Stimulated activated CD4-positive, alpha-beta T cell treated with anti-CD3 and anti-CD28 coated beads, TNF-alpha, amount 100 ng/mL, for 1 hour (primary cell): ENCODE results near the gene SIRT1.
A peak's percentile ranks its signal among the peaks of the same experiment; 100 is the strongest.
"Not testable (repeated sequence)": the region's sequence is repeated elsewhere in the genome, so short reads cannot be mapped to it uniquely, and the experiment has no call there.

Source experiments
- DNase-seq, 3 donors: peaks; one replicate each; pipeline ENCODE4 v3.0.0-alpha.2; 2020; ENCODE audit warnings: low read depth in 3 of 3, low spot score in 1 of 3

Gene SIRT1

GRCh38 chr10:67884313-67884841, at the start of gene SIRT1:
Gene SIRT1 (plus strand): TSS chr10:67884656. CDS start chr10:67884722, 66 bp downstream.
- DNase-seq, result peak; percentile 82 to 93 (median 93)

- DNase-seq, result not testable (repeated sequence)
These were observed 48.7 kb upstream of the SIRT1 start for GRCh38 chr10:67835541-67836394.

- DNase-seq, result no peak
These were observed 48.0 kb upstream of the SIRT1 start for GRCh38 chr10:67836488-67836887.

DNA sequence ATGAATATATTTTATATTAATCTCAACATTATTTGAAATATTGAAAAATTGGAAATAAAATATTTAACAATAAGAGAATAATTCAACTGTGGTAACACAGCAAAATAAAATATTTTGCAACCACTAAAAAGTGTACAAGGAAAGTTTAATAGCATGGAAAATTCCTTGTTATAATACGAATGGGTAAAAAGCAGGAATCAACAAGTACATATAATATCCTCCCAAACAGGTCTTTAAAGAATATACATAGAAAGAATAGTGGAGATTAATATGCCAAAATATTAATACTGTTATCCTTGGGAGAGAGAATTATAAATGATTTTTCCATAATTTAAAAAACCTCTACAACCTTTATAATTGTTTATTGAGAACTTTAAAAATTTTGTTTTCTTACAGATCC, 47.5 kb upstream of the SIRT1 start:
- DNase-seq, result no peak

- no peak for DNase-seq
These were observed 46.7 kb upstream of the SIRT1 start, which contains the start of gene DNAJC12 for GRCh38 chr10:67837541-67838314. Gene DNAJC12 (minus strand): TSS chr10:67838188. CDS start chr10:67838011, 177 bp downstream.

DNA sequence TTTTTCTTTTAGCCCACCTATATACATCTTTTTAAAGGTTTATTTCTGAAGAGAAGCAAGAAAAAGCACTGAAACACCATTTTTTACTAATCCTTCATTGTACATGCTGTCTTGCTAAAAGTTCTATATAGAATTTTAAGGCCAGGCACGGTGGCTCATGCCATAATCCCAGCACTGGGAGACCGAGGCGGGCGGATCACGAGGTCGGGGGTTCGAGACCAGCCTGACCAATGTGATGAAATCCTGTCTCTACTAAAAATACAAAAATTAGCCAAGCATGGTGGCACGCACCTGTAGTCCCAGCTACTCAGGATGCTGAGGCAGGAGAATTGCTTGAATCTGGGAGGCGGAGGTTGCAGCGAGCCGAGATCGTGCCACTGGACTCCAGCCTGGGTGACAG, 44.9 kb upstream of the SIRT1 start:
- DNase-seq, result not testable (repeated sequence)

GRCh38 chr10:67839951-67840350, 44.5 kb upstream of the SIRT1 start:
- no peak for DNase-seq

GRCh38 chr10:67841737-67842136, 42.7 kb upstream of the SIRT1 start:
- no peak for DNase-seq

GRCh38 chr10:67843284-67843683, 41.2 kb upstream of the SIRT1 start:
- no peak for DNase-seq

DNA sequence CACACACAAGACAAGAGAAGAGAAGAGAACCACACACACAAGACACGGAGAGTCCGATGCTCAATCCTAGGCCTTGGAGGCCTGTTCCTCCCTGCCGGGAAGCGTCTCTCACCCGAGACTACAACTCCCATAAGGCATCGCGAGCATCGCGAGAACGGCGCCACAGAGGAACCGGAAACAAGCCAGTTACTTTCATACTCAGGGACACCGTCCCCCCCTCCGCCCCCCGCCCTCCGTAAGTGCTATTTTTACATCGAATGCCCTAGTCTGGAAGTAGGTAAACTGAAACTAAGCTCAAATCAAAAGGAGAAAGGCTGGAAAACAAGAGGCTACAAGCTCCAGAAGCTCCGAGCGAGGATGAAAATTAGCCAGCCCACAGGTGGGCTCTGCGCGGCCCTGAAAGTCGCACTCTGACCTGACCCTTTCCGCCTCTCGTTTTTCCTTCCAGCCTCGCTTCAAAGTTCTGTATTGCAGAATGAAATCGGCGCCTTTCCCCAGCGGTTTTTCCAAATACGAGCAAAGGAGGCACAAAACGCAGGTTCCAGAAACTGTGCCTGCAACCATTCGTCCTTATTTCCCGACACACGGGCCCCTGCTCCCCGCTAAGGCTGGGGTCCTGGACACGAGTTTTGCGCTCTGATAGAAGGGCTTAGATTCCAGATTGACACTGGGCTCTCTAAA, 35.0 kb upstream of the SIRT1 start:
- DNase-seq, result peak; percentile 81 to 90 (median 82)

DNA sequence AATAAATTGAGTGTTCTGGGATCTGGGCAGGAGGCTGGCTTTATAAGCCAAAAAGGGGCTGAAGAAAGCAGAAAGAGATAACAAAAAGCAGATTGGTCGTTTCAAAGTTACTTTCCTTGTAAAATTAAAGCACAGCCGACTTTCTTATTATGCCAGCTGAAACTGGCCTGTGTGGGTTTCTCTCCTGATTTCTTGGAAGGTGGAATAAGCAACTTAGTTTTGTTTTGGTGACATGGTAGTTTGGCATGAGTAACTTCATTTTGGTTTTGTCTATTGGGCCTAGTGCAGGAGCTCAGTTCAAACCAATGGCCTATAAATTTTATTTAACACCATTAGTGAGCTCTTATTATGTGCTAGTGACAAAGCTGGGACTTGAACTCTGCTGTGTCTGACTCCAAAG, 33.3 kb upstream of the SIRT1 start:
- DNase-seq, result no peak

DNA sequence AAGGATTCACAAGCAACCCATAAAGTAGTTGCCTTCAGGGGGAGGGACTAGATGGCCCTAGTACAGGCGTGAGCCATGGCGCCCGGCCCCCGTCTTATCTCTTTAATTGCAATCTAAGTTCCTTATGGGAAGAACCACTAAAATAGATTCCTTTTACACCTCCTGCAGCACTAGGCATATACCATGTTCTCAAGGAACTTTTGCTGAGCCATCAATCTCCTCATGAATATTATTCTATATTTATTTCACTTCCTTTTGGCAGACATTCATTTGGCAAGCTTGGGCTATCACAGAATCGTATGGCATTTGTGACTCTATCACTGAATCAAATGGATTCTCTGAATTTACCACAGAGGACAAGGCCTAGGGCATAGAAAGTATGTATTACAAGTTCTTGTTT, 31.7 kb upstream of the SIRT1 start:
- DNase-seq, result no peak

GRCh38 chr10:67853512-67853911, 30.9 kb upstream of the SIRT1 start:
- DNase-seq, result no peak

DNA sequence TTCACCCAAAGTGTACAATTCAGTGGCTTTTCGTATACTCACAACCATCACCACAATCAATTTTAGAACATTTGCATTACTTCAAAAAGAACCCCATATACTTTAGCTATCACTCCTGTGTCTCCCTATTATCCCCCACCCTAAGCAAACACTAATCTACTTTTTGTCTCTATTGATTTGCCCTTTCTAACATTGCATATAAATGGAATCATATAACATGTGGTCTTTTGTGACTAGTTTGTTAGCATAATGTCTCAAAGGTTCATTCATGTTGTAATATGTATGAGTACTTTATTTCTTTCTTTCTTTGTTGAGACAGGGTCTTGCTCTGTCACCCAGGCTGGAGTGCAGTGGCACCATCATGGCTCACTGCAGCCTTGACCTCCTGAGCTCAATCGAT, 25.5 kb upstream of the SIRT1 start:
- no peak for DNase-seq

DNA sequence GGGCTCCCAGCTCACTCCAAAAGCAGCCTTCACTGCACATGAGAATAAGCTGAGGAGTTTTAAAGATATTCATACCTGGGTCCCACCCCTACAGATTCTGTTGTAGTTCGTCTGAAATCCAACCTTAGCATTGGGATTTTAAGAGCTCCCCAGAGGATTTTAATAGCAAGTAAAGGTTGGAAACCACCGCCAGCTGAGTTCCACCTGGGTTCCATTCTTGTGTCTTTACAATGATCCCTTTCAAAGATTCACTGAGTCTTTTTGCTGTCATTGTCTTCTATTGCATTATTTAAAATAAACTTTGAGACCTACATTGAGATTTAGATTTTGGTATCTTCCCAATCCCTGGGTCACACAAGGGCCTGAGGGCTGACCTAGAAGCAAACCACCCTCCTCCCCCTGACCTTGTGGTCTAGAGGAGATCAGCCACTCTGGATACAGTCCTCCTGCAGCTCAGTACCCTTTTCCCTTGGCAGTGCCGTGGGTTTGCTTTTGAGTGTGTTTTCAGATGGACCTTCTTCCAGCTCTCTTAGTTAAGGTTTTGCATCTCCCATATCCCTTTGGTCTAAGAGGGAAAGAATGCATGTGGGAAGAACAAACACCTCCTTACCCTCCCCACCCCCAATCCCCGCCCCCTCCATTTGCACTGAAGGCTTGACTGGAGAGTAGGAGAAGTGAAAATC, 22.6 kb upstream of the SIRT1 start:
- no peak for DNase-seq

DNA sequence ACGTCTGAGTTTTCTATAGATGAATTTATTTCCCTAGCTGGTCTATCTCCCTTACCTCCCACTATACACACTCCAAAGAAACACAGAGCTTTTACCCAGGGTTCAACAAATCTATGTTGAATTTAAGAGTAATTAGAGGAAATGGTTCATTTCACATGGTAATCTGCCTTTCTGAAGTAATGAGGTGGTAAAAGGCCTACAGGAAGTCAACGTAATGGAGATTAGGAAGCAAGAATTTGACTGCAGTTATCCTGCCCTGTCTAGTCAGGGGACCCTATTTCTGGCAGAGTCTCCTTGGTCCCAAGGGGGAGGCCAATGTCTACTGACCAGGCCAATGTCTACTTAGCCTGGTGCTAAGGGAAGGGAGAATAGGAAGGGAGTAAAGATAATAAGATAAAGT, 21.4 kb upstream of the SIRT1 start:
- DNase-seq, result no peak

- no peak for DNase-seq
These were observed 19.7 kb upstream of the SIRT1 start for GRCh38 chr10:67864607-67865371.

DNA sequence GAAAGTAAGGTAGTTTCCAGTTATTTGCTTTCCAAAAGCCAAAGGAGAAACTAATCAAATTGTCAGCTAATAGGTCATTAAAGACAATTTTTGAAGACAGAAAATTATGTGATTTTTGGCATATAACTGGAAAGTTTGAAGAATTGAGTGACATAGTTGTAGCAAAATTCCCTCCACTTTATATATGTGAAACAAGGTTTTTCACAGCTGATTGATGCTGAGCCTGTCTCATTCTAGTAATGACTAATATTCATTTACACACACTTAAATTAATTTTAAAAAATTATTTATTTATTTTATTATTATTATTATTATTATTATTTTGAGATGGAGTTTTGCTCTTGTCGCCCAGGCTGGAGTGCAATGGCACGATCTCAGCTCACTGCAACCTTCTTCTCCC, 16.3 kb upstream of the SIRT1 start:
- no peak for DNase-seq

GRCh38 chr10:67869996-67870395, 14.5 kb upstream of the SIRT1 start:
- no peak for DNase-seq
